HG02885 (cell line): ENCODE measurements around the gene FAM171A1.
"Not testable (repeated sequence)": the region's sequence is repeated elsewhere in the genome, so short reads cannot be mapped to it uniquely, and the experiment has no call there.

Experiments used
- ATAC-seq: cut with Tn5 transposase; IDR thresholded peaks from one replicate; pipeline ENCODE4 v1.9.1; 2021; ENCODE audit warnings: mild to moderate bottlenecking; ENCODE audit not compliant: unreplicated experiment, poor library complexity

FAM171A1 gene

DNA sequence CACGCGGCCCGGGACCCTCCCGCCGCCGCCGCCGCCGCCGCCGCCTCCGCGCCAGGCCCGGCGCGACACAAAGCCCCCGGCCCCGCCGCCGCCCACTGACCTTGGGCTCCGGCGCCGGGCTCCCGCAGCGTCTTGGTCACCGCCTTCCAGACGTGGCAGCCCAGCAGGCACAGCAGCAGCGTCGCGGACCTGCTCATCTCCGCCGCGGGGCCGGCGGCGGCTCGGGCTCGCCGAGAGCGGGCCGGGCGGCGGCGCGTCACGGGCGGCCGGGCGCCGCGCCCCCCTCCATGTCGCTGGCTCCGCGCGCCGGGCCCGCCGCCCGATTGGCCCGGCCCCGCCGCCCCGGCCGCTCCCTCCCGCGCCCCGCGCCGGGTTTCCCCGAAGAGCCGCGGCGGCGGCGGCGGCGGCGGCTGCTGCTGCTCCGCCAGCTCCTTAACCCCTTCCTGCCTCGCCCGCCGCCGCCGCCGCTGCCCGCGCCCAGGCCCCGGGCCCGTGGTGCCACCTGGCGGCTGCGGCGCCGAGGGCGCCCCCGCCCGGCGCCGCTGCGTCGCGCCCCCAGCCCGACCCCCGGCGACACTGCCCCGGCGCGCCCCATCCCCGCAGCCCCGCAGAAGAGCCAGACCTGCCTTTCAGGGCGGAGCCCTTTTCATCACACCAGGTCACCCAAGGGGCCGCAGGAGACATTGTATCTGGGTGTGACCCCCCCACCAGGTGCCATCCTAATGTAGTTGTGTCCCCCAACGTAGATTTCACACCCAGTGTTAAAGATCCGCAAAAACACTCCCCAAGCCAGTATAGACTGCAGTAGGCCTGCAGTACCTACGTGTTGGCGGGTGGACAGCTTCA is at the start of gene FAM171A1:
Gene FAM171A1, minus strand, starts transcription at position 434 of the 846 bp plus-strand sequence. Its CDS starts 237 bp downstream, at position 197.
- peak; percentile 61 for ATAC-seq

DNA sequence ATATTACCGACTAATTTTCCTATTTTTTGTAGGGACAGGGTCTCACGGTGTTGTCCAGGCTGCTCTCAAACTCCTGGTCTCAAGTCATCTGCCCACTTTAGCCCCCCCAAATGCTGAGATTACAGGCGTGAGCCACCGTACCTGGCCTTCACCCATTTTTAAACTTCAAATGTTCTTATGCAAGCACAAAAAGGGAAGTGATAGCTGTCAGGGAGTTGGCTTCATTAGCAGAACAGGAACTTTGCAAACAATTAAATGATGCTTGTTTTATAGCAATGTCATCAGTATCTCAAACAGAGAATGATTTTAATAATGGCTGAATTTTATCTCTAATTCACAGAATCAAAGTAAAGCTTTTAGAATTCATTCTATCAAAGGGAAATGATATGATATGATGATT is 49.8 kb upstream of the FAM171A1 start:
- ATAC-seq, result no peak

DNA sequence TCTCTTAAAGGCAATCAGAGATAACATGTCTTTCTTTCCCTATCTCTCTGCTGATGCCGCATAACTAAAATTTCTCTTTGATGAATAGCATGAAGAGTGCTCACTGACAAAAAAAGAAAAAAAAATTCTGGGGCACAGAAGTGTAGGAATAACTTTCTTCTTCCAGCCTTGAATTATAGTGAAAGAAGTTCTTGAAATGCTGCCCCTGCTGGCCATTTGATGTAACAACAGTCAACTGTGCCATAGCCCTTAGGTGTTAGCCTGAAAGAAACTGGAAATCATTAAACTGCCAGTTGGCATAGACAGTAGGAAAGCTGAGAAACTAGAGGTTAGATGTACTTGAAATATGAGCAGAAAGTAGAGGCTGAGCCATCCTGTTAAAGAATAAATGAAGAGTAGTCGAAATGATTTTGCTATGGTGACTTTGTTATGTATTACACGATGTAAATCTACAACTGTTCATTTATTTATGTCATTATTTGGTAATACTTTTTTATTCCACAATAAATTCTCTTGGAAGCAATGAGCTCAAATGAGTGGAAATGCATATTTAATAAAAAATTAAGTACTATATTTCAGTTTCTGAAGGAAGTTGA is 48.3 kb upstream of the FAM171A1 start:
- peak; percentile 53 for ATAC-seq

DNA sequence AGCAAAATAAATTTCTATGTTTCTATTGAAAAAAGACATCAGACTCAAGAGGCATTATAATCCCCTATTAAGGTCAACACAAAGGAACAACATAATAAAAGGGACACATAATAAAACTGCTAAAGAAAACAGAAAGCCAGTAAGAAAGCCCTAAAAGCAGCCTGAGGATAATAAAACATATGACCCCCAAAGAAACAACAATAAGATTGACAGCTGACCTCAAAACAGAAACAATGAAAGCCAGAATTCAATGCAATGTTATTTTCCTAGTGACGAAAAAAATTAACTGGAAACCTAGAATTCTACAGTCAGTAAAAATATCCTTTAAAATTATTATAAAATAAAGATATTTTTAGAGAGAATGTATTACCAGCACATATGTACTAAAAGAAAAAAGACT is 44.9 kb upstream of the FAM171A1 start:
- ATAC-seq, result no peak

DNA sequence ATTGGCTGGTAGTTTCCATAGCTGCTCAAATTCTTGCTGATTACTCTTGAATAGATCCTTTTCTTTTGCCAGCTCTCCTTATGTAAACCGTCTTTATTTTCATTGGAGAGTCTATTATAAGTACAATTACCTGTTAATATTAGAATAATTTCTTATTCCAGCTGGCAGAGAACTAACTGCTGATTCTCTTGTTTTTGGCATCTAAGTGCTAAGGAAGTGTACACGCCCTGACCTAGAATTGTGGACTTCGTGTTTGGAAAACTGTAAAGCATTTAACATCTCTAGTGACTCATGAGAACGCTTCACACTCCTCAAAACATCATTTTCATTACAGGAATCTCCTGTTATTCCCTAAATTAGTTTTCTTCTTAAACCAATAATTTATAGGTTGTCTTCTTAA is 39.9 kb upstream of the FAM171A1 start:
- ATAC-seq, result no peak

DNA sequence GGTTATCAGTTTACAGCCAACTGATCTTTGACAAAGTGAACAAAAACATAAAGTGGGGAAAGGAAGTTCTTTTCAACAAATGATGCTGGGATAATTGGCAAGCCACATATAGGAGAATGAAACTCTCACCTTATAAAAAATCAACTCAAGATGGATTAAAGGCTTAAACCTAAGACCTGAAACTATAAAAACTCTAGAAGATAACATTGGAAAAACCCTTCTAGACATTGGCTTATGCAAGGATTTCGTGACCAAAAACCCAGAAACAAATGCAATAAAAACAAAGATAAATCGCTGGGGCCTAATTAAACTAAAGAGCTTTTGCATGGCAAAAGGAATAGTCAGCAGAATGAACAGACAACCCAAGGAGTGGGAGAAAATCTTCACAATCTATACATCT is 38.3 kb upstream of the FAM171A1 start:
- ATAC-seq, result not testable (repeated sequence)

DNA sequence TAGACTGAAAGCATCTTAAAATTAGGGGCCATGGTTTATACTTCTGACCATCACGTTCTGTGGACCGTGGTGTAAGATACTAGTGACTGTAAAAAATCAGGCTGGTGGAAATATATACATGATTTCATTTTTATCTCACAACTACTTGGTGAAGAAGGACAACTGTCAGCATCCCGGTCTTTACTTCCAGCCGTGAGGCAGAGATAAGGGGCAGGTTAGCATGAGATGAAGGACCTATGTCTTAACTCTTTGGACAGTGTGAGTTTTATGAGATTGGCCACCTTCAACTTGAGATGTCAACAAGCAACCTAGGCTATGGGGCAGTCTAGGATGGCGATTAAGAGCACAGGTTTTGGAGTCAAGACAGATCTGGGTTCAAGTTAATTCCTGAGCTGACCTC is 37.5 kb upstream of the FAM171A1 start:
- no peak for ATAC-seq

DNA sequence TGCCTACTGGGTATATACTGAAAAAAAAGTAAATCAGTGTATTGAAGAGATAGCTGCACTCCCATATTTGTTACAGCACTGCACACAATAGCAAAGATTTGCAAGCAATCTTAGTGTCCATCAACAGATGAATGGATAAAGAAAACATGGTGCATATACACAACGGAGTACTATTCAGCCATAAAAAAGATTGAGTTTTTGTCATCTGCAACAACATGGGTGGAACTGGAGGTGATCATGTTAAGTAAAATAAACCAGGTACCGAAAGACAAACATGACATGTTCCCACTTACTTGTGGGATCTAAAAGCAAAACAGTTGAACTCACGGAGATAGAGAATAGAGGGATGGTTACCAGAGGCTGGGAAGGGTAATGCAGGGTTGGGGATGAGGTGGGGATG is 34.2 kb upstream of the FAM171A1 start:
- ATAC-seq, result no peak

DNA sequence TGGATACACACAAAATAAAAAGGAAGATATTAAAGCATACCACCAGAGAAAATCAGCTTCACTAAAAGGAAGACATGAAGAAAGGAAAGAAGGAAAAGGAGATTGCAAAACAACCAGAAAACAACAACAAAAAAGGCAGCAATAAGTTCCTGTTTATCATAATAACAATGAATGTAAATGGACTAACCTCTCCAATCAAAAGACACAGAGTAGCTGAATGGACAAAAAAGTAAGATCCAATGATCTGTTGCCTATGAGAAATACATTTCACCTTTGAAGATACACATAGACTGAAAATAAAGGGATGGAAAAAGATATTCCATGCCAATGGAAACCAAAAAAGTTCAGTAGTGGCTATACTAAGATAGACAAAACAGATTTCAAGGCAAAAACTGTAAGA is 30.3 kb upstream of the FAM171A1 start:
- ATAC-seq, result no peak

DNA sequence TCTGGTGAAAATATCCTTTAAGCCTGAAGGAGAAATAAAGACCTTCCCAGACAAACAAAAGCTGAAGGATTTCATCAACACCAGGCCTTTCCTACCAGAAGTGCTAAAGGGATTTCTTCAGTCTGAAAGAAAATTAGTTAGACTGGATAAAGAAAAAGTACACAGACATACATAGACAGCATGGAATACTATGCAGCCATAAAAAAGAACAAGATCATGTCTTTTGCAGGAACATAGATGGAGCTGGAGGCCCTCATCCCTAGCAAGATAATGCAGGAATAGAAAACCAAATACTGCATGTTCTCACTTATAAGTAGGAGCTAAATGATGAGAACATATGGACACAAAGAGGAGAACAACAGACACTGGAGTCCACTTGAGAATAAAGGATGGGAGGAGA is 29.4 kb upstream of the FAM171A1 start:
- ATAC-seq, result not testable (repeated sequence)

DNA sequence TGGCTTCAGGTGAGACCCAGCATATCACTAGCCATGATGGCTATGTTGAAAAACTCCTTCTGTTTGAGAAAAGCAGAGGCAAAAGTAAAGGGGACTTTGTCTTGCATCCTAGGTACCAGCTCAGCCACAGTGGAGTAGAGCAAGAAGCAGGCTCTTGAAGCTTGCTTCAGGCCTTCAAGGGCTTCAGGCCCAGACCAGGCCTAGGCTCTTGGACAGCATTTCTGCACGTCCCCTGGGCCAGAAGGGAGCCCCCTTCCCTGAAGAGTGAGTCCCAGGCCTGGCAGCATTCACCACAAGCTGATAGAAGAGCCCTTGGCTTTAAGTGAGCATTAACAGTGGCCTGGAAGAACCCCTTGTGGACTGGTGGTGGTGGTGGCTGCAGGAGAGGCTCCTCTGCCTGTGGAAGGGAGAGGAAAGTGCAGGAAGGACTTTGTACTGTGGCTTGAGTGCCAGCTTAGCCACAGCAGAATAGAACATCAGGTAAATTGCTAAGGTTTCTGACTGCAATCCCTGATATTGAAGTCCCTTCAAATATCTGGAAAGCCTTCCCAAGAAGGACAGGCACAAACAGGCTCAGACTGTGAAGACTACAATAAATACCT is 28.1 kb upstream of the FAM171A1 start:
- no peak for ATAC-seq

DNA sequence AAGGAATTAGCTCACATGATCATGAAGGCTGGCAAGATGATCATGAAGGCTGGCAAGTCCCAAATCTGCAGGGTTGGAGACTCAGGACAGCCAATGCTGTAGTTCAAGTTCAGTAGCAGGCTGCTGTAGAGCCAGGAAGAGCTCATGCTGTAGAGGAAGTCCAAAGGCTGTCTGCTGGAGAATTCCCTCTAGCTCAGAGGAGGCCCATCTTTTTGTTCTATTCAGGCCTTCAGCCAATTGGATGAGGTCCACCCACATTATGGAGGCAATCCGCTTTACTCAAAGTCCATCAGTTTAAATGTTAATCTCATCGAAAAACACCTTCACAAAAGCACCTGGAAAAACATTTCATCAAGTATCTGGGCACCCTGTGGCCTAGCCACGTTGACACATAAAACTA is 24.8 kb upstream of the FAM171A1 start:
- ATAC-seq, result no peak

DNA sequence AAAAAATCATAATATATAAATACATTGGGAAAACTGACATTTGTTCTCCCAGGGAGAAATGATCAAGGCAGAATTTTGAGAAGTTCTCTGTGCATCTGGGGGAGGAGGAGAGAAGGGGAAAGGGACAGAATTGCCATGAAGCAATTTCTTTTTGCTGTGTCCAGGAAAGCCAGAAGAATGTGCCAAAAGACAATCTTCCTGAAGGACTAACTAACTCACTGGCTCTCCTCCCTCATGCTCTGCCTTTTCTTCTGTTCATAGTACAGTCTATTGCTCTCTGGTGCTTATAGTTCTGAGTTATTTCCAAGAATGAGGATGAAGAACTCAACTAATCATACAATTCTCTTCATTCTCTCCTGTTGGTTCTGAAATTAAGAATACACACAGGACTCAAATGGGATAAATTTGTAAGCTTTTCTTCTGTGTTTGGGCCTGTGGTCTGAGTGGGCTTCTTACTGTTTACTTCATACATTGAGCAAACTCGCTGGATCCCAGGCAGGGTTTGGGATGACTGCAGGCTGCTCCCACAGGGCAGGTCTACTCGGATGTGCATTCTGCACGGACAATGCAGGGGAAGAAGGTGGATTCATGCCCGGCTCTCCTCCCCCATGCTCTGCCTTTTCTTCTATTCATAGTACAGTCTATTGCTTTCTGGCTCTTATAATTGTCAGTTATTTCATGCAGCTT is 22.2 kb upstream of the FAM171A1 start:
- ATAC-seq, result no peak

DNA sequence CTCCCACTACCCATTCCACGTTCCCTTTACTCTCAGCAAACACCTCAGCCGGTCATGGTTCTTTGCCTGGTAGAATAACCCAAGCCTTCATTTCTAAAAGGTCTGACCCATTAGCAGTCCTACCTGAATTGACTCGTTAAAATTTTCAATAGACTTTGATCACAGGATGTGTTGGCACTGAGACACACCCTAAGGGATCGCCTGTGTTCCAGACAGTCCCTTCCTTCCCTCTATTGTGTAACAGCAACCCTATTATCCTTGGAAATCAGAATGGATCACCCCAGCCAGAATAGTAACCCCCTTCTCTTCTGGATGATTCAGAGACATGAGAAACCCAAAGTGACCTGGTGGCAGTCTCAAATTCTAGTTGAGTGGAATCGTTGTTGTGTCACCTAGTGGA is 20.4 kb upstream of the FAM171A1 start:
- ATAC-seq, result no peak

DNA sequence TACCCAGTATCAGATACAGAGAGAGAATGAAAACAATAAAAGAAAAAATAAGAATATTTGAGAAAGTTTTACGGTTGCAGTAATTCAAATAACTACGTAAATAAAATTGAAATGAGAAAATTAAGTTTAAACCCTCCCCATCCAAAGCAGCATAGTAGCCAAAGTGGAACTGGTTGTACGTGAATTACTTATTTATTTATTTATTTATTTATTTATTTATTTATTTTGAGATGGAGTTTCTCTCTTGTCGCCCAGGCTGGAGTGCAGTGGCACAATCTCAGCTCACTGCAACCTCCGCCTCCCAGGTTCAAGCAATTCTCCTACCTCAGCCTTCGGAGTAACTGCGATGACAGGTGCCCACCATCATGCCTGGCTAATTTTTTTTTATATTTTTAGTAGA is 17.1 kb upstream of the FAM171A1 start:
- not testable (repeated sequence) for ATAC-seq

DNA sequence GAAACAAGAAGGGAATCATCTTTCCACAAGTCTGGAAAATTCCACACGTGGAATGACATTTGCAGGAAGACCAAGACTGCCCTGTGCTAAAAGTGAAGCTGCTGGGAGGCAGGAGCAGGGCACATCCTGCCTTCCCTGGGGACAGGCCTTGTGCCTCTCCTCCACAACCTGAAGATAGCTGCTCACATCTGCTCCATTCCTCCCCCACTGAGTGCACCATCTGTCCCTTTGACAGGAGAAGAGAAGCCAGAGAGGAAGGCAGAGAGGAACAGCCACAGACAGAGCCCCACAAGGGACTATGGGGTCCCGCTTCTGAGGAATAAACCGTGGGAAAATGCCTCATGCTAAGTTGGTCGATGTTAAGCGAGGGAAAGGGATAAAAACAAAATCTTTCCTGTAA is 15.9 kb upstream of the FAM171A1 start:
- ATAC-seq, result no peak

DNA sequence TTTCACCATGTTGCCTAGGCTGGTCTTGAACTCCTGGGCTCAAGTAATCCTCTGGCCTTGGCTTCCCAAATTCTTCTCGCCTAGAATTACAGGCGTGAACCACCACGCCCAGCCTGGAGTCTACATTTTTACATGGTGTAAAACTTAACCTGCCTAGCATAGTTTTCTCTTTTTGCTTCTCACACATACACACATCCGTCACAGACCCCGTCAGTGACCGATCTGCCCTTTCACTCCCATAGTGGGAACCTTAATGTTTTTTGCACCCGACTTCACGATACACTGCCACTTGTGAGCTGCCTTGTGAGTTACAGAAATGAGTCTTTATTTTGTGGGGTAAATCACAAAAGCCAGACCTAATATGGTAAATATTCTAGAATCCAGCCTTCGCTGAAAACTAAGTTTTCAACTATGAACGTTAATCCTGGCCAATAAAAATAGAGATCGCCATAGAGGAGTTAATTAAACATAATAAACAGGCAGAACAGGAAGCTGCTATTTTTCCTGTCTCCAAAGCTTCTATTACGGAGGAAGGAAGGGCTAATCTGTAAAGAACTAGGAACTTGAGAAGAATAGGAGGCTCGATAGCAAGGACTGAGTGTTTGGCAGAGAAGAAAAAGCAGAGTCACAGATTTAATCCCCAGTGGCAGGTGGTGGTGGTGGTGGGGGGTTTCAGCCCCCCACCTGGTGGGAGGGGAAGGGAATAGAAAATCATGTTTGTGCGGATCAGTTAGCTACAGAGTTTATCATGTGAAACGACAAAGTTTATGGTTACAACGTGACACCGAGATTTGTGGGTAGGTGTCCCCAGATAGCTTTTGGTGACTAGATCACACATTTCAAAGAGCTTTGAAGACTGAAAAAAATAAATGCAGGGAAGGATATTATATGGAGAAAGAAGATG is 14.7 kb upstream of the FAM171A1 start:
- no peak for ATAC-seq

DNA sequence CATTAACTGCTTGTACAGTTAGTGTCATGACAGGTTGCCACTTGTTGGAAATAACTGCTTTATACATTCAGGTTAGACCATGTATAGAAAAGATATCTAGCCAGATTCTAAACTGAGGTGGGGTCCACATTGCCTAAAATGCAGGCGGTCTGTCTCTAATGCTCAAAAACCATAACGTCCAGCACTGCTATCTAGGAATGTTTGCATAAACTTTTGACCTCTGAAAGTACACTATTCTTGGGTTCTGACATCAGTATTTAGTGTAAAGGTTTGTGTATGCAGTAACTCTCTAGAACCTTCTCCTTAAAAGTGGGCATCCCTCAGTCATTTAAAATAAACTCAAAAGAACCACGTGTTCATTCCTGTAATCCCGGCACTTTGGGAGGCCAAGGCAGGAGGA is 10.3 kb upstream of the FAM171A1 start:
- ATAC-seq, result no peak

DNA sequence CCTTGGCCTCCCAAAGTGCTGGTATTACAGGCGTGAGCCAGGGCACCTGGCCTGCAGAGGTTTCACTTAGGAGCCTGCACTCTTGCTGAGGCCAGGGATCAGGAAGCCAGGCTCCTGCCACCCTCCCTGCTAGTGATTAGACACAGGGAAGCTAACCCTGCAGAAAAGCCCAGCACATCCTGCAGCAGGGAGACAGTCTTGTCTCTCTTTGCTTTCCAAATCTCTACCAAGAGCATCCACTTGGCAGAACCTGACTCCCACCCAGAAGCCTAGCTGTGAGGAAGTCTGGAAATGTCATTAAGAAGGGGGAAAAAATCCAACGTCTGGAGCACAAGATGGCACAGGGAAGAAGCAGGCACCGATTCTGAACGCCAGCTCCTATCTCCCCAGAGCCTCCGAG is 8.0 kb upstream of the FAM171A1 start:
- no peak for ATAC-seq

DNA sequence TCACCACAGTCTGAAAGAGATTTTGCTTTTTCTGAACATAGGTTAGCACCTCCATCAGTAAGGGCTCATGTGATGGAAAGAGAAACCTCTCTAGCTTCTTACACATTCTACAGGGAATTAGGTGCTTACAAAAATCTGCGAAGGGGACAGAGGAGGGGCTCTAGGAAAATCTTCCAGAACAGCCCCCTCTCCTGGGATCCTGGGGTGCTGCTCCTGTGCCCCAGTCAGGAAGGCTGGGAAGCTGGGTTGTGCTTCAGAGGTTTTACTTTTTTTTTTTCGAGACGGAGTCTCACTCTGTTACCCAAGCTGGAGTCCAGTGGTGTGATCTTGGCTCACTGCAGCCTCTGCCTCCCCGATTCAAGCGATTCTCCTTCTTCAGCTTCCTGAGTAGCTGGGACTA is 7.5 kb upstream of the FAM171A1 start:
- no peak for ATAC-seq
